Liver (tissue), 3 donors: Measurements from ENCODE around the gene CYFIP1.

Experiments
- RAD21 ChIP-seq, 2 donors: IDR thresholded peaks; 2 replicates each; pipeline ENCODE4 v1.6.1; 2016; ENCODE audit warnings: antibody characterized with exemption in 2 of 2, mild to moderate bottlenecking in 2 of 2
- TF ChIP-seq, protein P1 (sequence below): fragments of 150-350 bp; IDR thresholded peaks from 2 replicates; pipeline ENCODE4 v1.5.1; 2017; ENCODE audit warnings: improper control_type of control experiment, low read depth, low read length; ENCODE audit not compliant: missing input control
- donor health status: healthy.
- donor health status: healthy.

DNA sequence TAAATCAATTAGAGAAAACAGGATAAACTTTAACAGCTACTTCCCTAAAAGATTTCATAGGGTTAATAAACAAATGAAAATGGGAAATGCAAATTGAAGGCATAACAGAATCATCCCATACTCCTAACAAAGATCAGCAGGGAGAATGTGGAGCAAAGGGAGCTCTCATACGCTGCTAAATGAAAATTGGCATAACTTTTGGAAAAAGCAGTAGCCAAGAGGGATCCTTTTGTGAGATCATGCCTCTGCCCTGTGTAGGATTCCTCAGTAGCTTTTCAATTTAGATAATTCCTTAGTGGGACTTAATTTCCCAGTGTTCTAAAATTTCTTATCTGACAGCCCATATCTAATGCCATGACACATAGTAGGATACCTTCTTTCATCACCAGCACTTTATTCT lies 123.5 kb downstream of the CYFIP1 start:
- TF ChIP-seq, protein P1, sequence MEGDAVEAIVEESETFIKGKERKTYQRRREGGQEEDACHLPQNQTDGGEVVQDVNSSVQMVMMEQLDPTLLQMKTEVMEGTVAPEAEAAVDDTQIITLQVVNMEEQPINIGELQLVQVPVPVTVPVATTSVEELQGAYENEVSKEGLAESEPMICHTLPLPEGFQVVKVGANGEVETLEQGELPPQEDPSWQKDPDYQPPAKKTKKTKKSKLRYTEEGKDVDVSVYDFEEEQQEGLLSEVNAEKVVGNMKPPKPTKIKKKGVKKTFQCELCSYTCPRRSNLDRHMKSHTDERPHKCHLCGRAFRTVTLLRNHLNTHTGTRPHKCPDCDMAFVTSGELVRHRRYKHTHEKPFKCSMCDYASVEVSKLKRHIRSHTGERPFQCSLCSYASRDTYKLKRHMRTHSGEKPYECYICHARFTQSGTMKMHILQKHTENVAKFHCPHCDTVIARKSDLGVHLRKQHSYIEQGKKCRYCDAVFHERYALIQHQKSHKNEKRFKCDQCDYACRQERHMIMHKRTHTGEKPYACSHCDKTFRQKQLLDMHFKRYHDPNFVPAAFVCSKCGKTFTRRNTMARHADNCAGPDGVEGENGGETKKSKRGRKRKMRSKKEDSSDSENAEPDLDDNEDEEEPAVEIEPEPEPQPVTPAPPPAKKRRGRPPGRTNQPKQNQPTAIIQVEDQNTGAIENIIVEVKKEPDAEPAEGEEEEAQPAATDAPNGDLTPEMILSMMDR: no peak
- TF ChIP-seq RAD21 (IDR thresholded peaks at IDR 0.05): no peak
